IMR-90 (cell line): ENCODE data around the gene SCAANT1. TPM values are rescaled to one million over a fixed set of nuclear protein-coding genes. Genes with fewer than 3 reads are reported as not detected.
A peak's percentile ranks its signal among the peaks of the same experiment; 100 is the strongest.

Experiments
- ATAC-seq: fragments of 200-7000 bp; cut with Tn5 transposase; 2 replicates; pipeline ENCODE4 v1.9.1; 2020; ENCODE audit warnings: low read depth, mild to moderate bottlenecking, moderate library complexity
- BruUV-seq: library from RNA; stranded (reverse); fragments of 400-500 nt; replicated peaks from 2 replicates; lab custom pipeline; 2021; lab: Mats Ljungman, UMichigan
- CTCF ChIA-PET: fragments of 300-600 bp; formaldehyde crosslinking; extraction: SDS; loops from one replicate; lab custom pipeline; 2021; ENCODE audit warnings: antibody characterized with exemption; lab: Yijun Ruan, JAX
- POLR2A ChIA-PET: fragments of 300-600 bp; sonication (Branson Sonifier 250); formaldehyde crosslinking; loops from one replicate; lab custom pipeline; 2022; ENCODE audit warnings: antibody characterized with exemption; ENCODE audit not compliant: unreplicated experiment; lab: Charles Lee
- DNase-seq: peaks from one replicate; pipeline ENCODE4 v3.0.0; 2013
- H2AFZ ChIP-seq: replicated peaks from 2 replicates; pipeline ENCODE3; 2013; ENCODE audit warnings: low read length, mild to moderate bottlenecking; ENCODE audit not compliant: poor library complexity
- H2AK5ac ChIP-seq: 2 replicates; pipeline ENCODE4 v1.6.1; 2013; ENCODE audit warnings: low read depth, low read length, inconsistent platforms
- H2AK9ac ChIP-seq: replicated peaks from 2 replicates; pipeline ENCODE3; 2013; ENCODE audit warnings: mild to moderate bottlenecking, low read depth, low read length, moderate library complexity; ENCODE audit not compliant: poor library complexity
- H2BK120ac ChIP-seq: 2 replicates; pipeline ENCODE4 v1.6.1; 2013; ENCODE audit warnings: low read depth, low read length, inconsistent platforms
- H2BK15ac ChIP-seq: 3 replicates; pipeline ENCODE4 v1.6.1; 2013; ENCODE audit warnings: low read depth, low read length, inconsistent platforms
- H2BK20ac ChIP-seq: 2 replicates; pipeline ENCODE4 v1.6.1; 2013; ENCODE audit warnings: low read depth, mild to moderate bottlenecking, inconsistent platforms, low read length, moderate library complexity
- H2BK5ac ChIP-seq: 2 replicates; pipeline ENCODE4 v1.6.1; 2013; ENCODE audit warnings: mild to moderate bottlenecking, low read depth, low read length, inconsistent platforms; ENCODE audit not compliant: poor library complexity, severe bottlenecking
- H3K14ac ChIP-seq: replicated peaks from 2 replicates; pipeline ENCODE4 v1.6.1; 2013; ENCODE audit warnings: low read depth, low read length, inconsistent platforms
- H3K18ac ChIP-seq: 2 replicates; pipeline ENCODE4 v1.6.1; 2013; ENCODE audit warnings: low read depth, low read length, control low read depth
- H3K23ac ChIP-seq: 2 replicates; pipeline ENCODE4 v1.6.1; 2013; ENCODE audit warnings: low read depth, low read length, inconsistent platforms
- H3K27ac ChIP-seq: 2 replicates; pipeline ENCODE4 v1.5.1; 2013; ENCODE audit warnings: mild to moderate bottlenecking, control low read depth, low read length; ENCODE audit not compliant: insufficient read depth
- H3K27me3 ChIP-seq: 2 replicates; pipeline ENCODE4 v1.6.1; 2013; ENCODE audit warnings: low read length; ENCODE audit not compliant: control insufficient read depth, insufficient read depth
- H3K36me3 ChIP-seq: 2 replicates; pipeline ENCODE4 v1.6.1; 2013; ENCODE audit warnings: low read length, mixed read lengths; ENCODE audit not compliant: control insufficient read depth, insufficient read depth
- H3K4ac ChIP-seq: 2 replicates; pipeline ENCODE4 v1.6.1; 2013; ENCODE audit warnings: low read depth, low read length, inconsistent platforms
- H3K4me1 ChIP-seq: 2 replicates; pipeline ENCODE4 v1.6.1; 2013; ENCODE audit warnings: low read length, mixed read lengths; ENCODE audit not compliant: control insufficient read depth, insufficient read depth
- H3K4me2 ChIP-seq: 2 replicates; pipeline ENCODE4 v1.6.1; 2013; ENCODE audit warnings: low read depth, mild to moderate bottlenecking, control low read depth, low read length, moderate library complexity
- H3K4me3 ChIP-seq: 2 replicates; pipeline ENCODE4 v1.5.1; 2013; ENCODE audit warnings: low read depth, mild to moderate bottlenecking, control low read depth, low read length, moderate library complexity; ENCODE audit not compliant: insufficient read depth
- H3K56ac ChIP-seq: 2 replicates; pipeline ENCODE4 v1.6.1; 2013; ENCODE audit warnings: low read length, inconsistent platforms; ENCODE audit not compliant: insufficient read depth; ENCODE audit errors: extremely low read depth
- H3K79me1 ChIP-seq, 2 experiments: 2 replicates each; pipeline ENCODE4 v1.6.1; 2013; ENCODE audit warnings: low read length in 2 of 2, inconsistent platforms in 1 of 2, low read depth in 1 of 2
- H3K9ac ChIP-seq: 2 replicates; pipeline ENCODE4 v1.6.1; 2013; ENCODE audit warnings: low read depth, low read length, control low read depth
- H3K9me1 ChIP-seq: 2 replicates; pipeline ENCODE4 v1.6.1; 2013; ENCODE audit warnings: low read length, inconsistent platforms; ENCODE audit not compliant: insufficient read depth
- H3K9me3 ChIP-seq: 2 replicates; pipeline ENCODE4 v1.6.1; 2013; ENCODE audit warnings: low read length; ENCODE audit not compliant: control insufficient read depth, insufficient read depth
- H4K20me1 ChIP-seq: 2 replicates; pipeline ENCODE4 v1.6.1; 2013; ENCODE audit warnings: low read length, inconsistent platforms; ENCODE audit not compliant: insufficient read depth
- H4K5ac ChIP-seq: 2 replicates; pipeline ENCODE4 v1.6.1; 2013; ENCODE audit warnings: mild to moderate bottlenecking, low read depth, low read length, control low read depth
- H4K8ac ChIP-seq, 2 experiments: 2 replicates each; pipeline ENCODE4 v1.6.1; 2013; ENCODE audit warnings: low read depth in 2 of 2, low read length in 2 of 2, control low read depth in 1 of 2, inconsistent platforms in 1 of 2
- H4K91ac ChIP-seq: 2 replicates; pipeline ENCODE4 v1.6.1; 2013; ENCODE audit warnings: low read depth, low read length, inconsistent platforms; ENCODE audit not compliant: insufficient read depth
- CEBPB ChIP-seq: IDR thresholded peaks from 2 replicates; pipeline ENCODE4 v1.6.1; 2012; ENCODE audit warnings: low read depth, low read length, improper control_type of control experiment
- POLR2A ChIP-seq: IDR thresholded peaks from 2 replicates; pipeline ENCODE4 v1.6.1; 2012; ENCODE audit warnings: mild to moderate bottlenecking, low read depth, low read length
- WGBS, 2 experiments: methylation state at CpG; one replicate each; pipeline versions ENCODE4 v1.1.5 to v1.1.7; 2013; ENCODE audit warnings: missing lambda C conversion rate in 2 of 2; ENCODE audit not compliant: insufficient read length in 1 of 2; ENCODE audit errors: extremely low coverage in 2 of 2; 5-methylcytosine and 5-hydroxymethylcytosine counted together
- dilution Hi-C: fragments of 300-500 bp; cut with HindIII; formaldehyde crosslinking; loops from one replicate; pipeline ENCODE4 v1.14.3; 2018; ENCODE audit warnings: low sequenced_read_pairs; ENCODE audit not compliant: unreplicated experiment
- in situ Hi-C: fragments of 300-500 bp; cut with MboI; formaldehyde crosslinking; loops from 3 replicates; pipeline ENCODE4 v1.14.3; 2019; ENCODE audit warnings: low sequenced_read_pairs, inconsistent platforms, mixed read lengths
- intact Hi-C: fragments of 100-400 bp; cut with micrococcal nuclease; formaldehyde crosslinking; loops from 2 replicates; pipeline ENCODE4 v1.10.0; 2022
- polyA plus RNA-seq, 3 experiments: library from polyadenylated mRNA; depleted of rRNA; stranded (reverse); fragments of >200 nt; gene quantifications; 2 replicates each; pipeline ENCODE4 v1.2.3, GENCODE V29; 2012; ENCODE audit warnings: low replicate concordance in 1 of 3
- total RNA-seq: library from RNA; depleted of rRNA; stranded (reverse); fragments of >200 nt; gene quantifications from 2 replicates; pipeline ENCODE4 v1.2.3, GENCODE V29; 2012

The SCAANT1 gene
- total and polyA plus RNA-seq, 2 of the 4 experiments (the other 2 are of a cell fraction), result not detected

- Histone ChIP-seq H2BK20ac (no peak overlapping the region), H3K36me3 (no peaks in the 10 kb centered on the region), H3K18ac (no peak overlapping the region), H3K14ac (no peak overlapping the region), H2AK5ac (no peak overlapping the region), H2AFZ (no peak overlapping the region), H2BK5ac (no peak overlapping the region), H4K91ac (no peak overlapping the region), H3K4me3 (no peak overlapping the region), H2AK9ac (no peak overlapping the region), H3K27me3 (no peaks in the 10 kb centered on the region), H4K20me1 (peaks cover 13% of the 10 kb centered on the region; the same call in 1 of the 2 replicates), H3K23ac (0 out of 2 replicates have a peak overlapping the region, but pooled peaks have one; percentile 3), H3K9me1 (no peaks in the 10 kb centered on the region; the same call in none of the 2 replicates), H3K56ac (no peak overlapping the region), H3K79me1 (peaks cover 14 to 48% of the 10 kb centered on the region in 2 experiments; a peak in 3 of 4 replicates), H2BK15ac (no peak overlapping the region), H3K9me3 (no peaks in the 10 kb centered on the region), H4K5ac (no peak overlapping the region), H3K4me1 (no peaks in the 10 kb centered on the region), H3K4me2 (no peak overlapping the region), H3K4ac (no peak overlapping the region), H2BK120ac (no peak overlapping the region), H4K8ac (no peak overlapping the region), H3K9ac (no peak overlapping the region), H3K27ac (no peak overlapping the region)
- BruUV-seq, result no TSS peak
- CTCF ChIA-PET, result no interaction called here
- dilution Hi-C loops, result no loop called here
- ATAC-seq (peak; percentile 29; the same call in 1 of the 2 replicates), DNase-seq (no peak)
- no CpG with 5 or more reads among the region's 3 CpGs for WGBS, 2 experiments
- intact Hi-C loops, result no loop called here
- in situ Hi-C loops, result no loop called here
- TF ChIP-seq POLR2A (no peak), CEBPB (peak; percentile 37; the same call in 1 of the 2 replicates)
- POLR2A ChIA-PET, result no interaction called here
Observed at GRCh38 chr3:63886858-63887257, 25.3 kb downstream of the SCAANT1 start.
